GM19035 (cell line): ENCODE data around the gene TXK.
A peak's percentile ranks its signal among the peaks of the same experiment; 100 is the strongest.

ENCODE experiments used
- ATAC-seq: cut with Tn5 transposase; IDR thresholded peaks from one replicate; pipeline ENCODE4 v1.9.1; 2021; ENCODE audit not compliant: unreplicated experiment

Gene TXK

DNA sequence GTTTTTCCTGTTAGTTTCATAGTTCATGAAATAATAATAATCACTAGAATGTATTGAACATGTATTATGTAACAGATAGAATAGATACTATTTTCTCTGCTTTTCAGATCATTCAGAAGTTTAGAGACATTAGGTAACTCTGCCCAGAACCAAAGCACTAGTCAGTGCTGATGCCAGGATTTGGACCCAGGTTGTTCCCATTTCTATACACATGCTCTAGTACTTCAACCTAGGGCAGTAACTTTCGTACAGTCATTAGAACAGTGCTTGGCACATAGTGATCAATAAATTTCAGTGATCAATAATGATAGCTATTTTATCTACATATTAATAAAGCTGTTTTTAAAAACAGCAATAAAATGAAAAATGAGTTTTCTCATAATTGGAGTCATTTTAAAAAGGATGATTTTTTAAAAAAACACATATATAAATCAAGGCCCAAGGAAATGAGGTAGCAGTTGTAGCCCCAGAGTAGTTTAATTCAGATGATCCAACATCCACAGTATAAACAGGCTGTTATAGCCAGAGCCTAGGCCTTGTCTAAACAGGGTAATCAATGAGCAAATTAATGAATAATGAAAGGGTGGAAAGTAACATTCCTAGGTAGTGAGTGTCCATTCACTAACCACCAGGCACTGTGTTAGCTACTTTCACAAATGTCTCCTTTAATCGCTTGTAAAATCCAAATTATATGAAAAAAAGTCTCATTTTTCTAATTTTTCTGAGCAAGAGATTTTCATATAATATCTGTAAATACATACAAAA, 25.6 kb downstream of the TXK start:
- no peak for ATAC-seq

DNA sequence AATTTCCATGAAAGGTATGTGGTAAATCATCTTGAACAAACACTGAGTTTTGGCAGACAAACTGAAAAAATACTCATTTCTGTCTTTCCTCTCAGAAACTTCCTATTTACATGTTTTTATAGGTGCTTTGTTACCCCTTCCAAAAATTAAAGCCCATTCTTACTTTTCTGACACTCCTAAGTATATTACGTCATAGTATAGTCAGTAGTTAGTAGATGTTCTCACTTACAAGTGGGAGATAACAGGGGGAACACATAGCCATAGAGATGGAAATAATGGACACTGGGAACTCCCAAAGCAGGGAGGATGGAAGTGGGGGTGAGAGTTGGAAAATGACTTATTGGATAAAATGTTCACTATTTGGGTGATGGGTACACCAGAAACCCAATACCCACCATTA, 28.8 kb downstream of the TXK start:
- no peak for ATAC-seq

DNA sequence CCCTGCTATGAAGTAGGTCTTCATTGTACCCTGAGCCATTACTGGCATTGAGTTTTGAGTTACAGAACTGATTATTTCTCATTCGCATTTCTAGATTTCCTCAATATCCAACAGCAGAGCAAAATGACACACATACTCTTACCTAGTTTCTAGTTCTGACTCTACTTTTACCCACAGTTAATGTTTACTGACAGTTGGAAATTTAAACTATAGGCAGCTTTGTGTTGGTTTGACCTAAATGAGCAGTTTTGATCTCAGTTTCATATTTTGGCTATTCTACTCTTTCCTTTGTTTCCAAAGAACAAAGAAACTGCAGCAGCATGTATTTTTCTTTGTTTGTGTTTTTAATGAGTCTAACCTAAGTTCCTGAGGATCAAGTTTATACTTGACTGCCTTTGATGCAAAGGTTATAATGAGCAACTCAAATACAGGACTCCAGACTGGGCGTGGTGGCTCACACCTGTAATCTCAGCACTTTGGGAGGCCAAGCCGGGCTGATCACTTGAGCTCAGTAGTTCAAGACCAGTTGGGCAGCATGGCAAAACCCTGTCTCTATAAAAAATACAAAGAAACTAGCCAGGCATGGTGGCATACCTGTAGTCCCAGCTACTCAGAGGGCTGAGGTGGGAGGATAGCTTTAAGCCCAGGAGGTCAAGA, 30.4 kb downstream of the TXK start:
- ATAC-seq, result no peak

DNA sequence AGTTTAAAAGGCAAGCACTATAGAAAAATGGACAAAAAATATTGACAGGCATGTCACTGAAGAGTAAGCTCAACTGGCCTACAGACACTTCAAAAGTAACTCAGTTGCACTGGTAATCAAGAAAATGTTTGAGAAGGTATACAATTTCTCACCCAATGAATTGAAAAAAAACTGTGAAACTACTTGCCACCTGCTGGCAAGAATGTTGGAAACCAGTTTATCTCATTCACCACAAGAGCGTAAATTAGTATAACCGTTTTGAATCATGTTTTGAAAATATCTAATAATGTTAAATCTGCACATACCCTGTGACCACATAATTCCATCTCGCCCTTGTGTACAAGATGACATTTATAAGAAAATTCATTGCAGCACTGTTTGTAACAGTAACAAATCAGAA, 31.7 kb downstream of the TXK start:
- ATAC-seq, result no peak

DNA sequence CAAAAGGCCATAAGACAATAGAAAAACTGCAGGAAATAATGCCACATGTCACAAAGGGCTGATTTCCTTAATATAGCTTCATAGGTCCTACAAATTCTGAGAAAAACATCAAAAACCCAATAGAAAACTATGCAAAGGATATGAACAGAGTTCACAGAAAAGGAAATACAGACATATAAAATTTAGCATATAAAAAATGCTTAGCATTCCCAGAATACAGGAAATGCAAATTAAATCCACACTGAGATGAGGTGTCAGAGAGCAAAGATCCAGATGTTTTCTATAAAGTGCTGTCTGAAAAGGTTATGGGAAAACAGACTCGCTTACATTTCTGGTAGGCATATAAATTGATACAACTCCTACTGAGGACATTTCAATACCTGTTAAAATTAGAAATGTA, 33.8 kb downstream of the TXK start:
- no peak for ATAC-seq

DNA sequence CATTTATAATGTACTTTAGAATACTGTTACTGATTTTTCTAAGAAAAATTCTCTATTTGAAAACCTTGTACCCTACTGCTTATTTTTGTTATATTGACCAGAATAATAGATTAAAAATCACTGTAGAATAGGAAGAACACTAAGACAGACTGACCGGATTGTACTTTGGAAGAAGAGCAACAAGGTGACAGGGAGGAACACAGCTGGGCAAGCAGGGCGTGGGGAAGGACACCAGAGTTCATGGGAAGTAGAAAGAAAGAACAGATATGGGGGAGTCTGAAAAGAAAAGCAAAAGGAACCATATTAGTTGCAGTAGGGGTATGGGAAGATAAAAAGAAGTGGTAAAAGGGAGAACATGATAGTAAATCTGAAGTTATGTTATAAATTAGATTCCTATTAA, 38.6 kb downstream of the TXK start:
- no peak for ATAC-seq

DNA sequence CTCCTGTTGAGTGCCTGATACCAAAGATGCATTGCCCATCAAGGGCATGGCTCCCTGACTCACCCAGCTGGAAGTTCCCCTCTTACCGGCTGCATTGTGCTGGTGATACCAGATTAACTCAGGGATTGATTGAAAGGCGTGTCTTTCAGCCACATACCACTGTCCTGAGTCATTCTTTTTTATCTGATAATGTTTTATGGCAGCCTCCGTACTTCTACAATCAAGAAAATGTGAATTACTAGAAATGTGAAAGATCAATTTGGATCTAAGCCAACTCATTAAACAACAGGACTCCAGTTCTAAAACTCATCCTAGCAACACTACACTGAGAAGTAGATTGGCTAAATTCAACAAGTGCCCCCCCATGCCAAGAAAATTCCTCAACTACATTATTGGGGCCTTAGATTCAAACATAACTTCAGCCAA, 40.0 kb downstream of the TXK start:
- no peak for ATAC-seq

DNA sequence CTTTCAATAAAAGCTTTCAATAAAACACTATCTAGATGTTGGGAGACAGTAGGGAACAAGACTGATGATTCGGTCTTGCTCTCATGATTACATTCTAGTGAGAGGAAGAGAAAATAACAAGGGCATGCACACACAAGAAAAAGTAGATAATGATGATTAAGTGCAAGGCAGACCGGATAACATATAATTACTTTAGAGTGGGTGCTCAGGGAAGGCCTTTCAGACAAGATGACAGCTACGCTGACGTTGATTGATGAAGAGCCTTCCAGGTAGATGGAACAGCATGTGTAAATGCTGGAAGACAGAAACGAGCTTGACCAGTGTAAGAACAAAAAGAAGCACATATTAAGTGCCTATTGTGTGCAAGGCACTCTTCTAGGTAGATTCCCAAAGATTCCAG, 43.4 kb downstream of the TXK start:
- ATAC-seq, result no peak

DNA sequence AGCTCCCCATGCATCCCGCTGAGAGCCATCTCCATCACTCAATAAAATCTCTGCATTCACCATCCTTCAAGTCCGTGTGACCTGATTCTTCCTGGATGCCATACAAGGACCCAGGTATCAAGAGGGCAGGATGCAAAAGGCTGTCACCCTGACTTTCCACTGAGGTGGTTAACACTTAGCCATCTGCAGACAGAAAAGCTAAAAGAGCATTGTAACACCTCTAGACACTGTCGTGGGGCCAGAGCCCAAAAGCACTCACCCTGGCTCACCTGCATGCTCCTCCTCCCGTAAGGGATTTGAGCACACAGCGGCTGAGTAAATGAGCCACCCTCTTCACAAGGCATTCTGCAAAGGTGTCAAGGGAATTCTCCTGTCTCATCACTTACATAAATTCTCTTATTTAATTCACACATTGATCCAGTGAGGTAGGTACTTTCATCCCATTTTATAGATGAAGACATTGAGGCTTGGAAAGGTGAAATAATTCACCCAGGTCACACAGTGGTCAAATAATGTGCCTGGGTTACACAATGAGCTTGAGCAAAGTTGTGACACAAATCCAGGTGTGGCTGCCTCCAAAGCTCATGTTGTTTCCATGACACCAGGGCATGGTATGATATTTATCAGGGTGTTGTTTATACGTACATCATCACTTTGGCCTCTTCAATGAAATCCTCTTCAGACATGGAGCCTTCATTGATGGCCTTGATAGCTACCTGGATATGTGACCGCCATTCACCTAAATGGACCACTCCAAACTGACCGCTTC, 48.0 kb downstream of the TXK start:
- ATAC-seq, result no peak

DNA sequence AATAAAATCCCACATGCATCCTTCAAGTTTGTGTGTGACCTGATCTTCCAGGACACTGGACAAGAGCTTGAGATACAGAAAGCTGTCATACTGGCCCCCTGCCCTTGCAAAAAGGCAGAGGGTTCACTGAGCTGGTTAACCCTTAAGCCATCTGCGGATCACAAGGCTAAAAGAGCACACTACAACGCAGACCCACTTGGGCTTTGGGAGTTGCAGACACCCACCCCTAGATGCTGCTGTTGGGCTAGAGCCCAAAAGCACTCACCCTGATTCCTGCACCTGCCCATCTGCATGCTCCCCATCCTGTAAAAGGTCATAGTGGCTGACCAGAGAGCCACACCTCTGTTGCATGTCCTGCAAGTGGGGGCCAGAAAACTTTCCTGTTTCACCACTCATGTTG, 51.1 kb downstream of the TXK start:
- no peak for ATAC-seq

DNA sequence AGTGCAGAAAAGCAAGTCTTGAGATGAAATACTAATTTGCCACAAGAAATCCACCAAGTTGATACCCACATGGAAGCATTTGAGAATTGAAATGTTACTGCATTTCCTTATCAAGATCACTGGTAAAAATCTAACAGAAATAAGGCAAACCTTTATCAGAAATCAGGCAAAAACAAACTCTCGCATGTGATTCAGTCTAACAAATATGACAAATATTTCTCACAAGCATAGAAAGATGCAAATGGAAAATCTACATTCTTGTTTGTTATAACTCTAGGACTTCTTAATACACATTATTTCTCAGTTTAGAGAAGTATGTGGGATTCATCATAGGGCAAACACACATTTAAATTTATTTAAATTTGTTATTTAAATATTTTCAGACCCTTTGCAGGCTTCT, 52.9 kb downstream of the TXK start:
- no peak for ATAC-seq

DNA sequence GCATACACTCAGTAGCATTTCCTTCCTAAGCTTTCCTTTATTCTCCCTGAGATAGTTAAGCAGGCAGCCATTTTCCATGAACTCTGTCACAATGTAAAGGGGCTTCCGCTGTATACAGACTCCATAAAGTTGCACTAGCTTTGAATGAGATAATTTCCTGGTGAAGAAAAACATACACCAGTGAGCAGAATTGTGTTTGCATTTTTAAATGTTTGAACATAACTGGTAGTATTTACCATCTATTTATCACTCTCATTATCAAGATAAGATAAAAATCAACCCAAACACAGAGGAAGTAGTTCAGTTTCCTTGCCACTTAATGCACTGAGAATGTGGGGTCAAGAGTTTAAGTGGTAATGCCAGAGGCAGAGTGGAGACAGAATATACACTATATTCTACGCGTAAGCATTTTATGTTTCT, 54.1 kb downstream of the TXK start:
- ATAC-seq, result no peak

DNA sequence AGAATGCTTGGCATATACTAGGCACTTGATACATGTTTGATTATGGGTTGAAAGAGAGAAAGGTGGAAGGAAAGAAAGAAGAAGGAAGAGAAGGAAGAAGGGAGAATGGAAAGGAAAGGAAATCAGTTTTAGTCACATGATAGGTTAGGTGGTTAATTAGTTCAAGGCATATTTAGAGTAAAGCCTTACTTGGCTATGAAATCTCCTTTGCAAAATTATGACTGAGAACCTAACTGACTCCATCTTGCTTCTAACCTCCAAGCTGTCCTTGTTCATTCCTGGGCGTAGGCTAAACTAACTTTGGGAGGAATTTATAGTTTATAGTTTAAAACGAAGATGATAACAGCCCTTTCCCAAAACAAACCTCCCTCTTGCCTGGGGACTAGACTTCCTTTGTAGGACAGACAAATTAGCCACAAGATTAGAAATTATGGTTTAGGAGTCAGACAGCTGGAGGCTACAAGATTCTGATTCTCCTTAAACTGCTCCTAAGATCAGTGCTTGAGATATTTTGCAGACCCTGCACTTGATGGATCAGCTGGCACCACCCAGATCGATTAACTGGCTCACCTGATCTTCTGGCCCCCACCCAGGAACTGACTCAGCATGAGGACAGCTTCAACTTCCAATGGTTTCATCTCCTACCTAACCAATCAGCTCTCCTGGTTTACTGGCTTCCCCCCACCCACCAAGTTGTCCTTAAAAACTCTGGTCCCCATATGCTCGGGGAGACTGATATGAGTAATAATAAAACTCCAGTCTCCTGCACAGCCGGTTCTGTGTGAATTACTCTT, 55.0 kb downstream of the TXK start:
- ATAC-seq, result no peak

DNA sequence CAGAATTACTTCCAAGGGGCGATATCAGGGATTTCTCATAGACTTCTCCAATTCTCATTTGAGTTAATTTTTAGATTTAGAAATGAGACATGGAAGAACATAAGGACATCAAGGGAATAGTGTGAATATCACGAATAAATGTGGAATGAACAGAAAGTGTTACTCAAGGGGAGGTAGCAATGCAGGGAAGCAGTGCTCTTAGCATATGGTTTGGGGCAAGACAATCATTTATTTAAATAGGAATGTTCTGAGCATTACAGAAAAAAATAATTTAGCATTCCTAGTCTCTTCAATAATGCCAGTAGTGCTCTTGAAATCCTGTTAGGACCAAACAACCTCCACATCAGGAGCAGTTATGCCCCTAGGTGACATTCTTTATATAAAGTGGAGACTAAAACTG, 55.6 kb downstream of the TXK start:
- ATAC-seq, result no peak

DNA sequence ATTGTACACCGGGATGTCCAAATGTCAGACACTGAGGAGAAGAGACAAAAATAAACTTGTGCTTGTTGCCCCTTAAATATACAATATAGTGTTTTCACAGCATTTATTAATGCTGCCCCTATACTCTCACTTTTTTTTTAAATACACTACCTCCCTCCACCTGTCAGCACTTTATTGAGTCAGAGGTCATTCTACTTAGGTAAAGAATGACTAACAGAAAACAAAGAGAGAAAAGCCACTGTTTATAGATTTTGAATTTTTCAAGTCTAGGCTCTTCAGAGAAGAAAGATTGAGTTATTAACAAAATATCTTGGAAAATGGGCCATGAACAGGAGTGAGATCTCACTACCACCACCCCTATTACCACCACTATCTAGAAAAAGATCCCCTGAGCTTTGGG, 59.4 kb downstream of the TXK start:
- ATAC-seq, result no peak

DNA sequence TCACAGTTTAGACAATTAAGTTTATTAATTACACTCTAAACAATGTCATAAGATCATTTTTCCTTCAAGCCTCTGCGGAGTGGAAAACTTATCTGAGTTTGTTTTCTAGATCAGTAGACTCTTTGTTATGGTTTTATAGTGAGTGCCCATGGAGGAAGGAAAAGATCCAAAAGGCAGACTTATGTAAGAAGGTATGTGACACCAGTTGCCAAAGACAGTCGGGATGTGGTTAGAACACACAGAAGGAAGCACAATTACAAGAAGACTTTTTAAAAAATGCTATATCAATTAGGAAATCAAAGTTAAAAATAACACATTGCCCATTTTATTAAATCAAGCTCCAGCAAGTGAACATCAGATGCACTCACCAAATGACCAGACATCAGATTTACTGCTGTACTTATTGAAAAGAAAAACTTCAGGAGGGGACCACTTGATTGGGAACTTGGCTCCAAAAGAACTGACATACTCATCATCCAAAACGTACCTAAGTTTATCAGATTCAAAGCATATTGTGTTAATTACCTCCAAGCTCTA, 60.4 kb downstream of the TXK start:
- no peak for ATAC-seq

DNA sequence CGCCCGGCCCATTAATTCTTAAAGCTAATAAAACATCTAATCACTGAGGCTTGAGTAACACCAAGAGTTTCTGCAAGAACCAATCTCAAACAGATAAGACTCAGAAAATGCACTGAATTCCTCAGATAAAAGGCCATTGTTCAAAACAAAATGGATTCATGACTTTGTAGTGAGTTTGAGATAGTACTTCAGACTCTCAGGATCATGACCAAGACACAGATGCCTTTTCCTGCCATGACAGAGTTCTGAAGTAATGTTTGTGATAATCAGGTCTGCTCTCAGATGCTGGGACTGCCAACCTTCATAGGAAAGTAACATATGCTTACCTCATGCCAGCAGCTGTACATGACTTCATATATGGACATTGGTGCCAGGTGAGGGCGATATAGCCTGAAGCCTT, 62.9 kb downstream of the TXK start:
- ATAC-seq, result no peak

DNA sequence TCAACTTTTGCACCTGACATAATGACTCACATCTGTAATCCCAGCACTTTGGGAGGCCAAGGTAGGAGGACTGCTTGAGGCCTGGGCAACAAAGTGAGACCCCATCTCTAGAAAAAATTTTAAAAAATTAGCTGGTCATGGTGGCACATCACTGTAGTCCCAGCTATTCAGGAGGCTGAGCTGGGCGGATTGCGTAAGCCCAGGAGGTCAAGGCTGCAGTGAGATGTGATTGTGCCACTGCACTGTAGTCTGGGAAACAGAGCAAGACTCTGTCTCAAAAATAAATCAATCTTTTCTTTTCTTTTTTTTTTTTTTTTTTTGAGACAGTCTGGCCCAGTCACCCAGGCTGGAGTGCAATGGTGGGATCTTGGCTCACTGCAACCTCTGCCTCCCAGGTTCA, 65.0 kb downstream of the TXK start:
- no peak for ATAC-seq

DNA sequence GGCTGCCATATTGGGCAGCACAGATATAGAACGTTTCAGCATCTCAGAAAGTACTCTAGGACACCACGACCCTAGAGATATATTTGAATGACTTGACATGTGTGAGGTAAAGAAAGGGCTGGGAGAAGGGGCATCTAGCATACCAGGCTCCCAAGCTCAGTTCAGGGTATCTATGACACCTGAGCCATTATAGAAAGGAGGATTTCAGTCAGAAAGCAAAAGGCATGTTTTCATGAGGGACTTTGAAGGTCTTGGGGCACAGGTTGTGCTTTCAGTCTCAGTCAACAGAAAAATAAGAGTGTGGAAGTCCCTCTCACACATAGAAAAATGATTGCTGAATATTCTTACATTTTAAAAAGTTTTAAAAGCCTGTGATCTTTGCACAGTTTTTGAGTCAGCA, 65.9 kb downstream of the TXK start:
- no peak for ATAC-seq

DNA sequence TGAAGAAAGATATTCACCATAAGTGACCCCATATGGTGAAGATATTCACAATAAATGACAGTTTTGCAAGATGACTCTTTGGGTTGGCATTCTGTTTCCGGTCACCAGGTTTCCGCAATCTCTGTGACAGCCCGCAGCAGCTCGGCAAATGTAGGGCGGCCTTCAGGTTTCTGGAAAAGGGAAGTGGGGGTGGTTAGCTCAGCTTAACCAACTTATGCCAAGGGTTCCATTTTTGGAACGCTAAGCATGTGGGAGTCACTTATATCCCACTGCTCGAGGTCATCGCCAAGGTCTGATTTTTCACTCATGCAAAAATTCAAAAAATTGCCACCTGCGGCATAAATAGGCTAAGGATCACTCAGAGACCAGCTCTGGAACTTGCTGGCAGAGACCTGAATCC, 66.5 kb downstream of the TXK start:
- ATAC-seq, result no peak

DNA sequence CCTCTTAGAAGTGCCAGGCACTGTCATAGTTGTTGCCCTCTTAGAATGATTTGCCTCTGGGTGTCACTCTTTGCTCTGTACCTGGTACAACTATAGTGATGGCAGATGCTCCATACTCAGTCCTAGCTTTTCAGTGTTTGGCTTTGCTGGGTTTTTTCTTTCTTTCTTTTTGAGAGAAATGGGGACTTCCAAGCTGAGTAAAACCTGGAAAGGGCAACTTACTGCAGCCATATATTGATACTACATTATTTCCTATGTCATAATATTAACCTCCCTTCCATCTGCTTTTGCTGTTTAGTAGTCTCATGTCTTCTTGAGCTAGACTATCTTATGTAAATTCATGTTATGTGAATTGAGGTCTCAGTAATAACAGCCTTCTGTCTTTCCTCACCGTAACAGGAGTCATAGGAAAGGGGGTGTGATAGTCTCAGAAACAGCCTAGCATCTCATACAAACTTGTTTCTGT, 68.4 kb downstream of the TXK start:
- peak; percentile 65 for ATAC-seq
